Large intestine (tissue), 3 donors: ENCODE results near the gene VAX1. TPM values are rescaled to one million over a fixed set of nuclear protein-coding genes. Genes with fewer than 3 reads are reported as not detected.

ENCODE experiments used
- DNase-seq, 2 donors: peaks; one replicate each; pipeline versions ENCODE4 v3.0.0 to v3.0.0-alpha.2; 2013
- H3K27ac ChIP-seq: one replicate; pipeline ENCODE4 v1.5.1; 2013; ENCODE audit warnings: low read length
- H3K27me3 ChIP-seq: 2 replicates; pipeline ENCODE4 v1.6.1; 2013; ENCODE audit warnings: low read length; ENCODE audit not compliant: control insufficient read depth, insufficient read depth
- H3K36me3 ChIP-seq: 2 replicates; pipeline ENCODE4 v1.6.1; 2013; ENCODE audit warnings: low read length; ENCODE audit not compliant: control insufficient read depth, insufficient read depth
- H3K4me1 ChIP-seq: one replicate; pipeline ENCODE4 v1.6.1; 2013; ENCODE audit warnings: low read length; ENCODE audit not compliant: control insufficient read depth, insufficient read depth
- H3K4me3 ChIP-seq: one replicate; pipeline ENCODE4 v1.5.1; 2013; ENCODE audit warnings: low read length
- H3K9me3 ChIP-seq: one replicate; pipeline ENCODE4 v1.6.1; 2013; ENCODE audit warnings: mild to moderate bottlenecking, low read depth, low read length, moderate library complexity; ENCODE audit not compliant: control insufficient read depth
- WGBS: methylation state at CpG from one replicate; pipeline ENCODE4 v1.1.5; 2013; ENCODE audit warnings: low lambda C conversion rate; ENCODE audit not compliant: insufficient coverage; 5-methylcytosine and 5-hydroxymethylcytosine counted together
- polyA plus RNA-seq: library from polyadenylated mRNA; unstranded; fragments of 120-200 nt; gene quantifications from one replicate; pipeline ENCODE4 v1.2.1, GENCODE V29; 2013

The VAX1 gene
- polyA plus RNA-seq, 1 donor: not detected

DNA sequence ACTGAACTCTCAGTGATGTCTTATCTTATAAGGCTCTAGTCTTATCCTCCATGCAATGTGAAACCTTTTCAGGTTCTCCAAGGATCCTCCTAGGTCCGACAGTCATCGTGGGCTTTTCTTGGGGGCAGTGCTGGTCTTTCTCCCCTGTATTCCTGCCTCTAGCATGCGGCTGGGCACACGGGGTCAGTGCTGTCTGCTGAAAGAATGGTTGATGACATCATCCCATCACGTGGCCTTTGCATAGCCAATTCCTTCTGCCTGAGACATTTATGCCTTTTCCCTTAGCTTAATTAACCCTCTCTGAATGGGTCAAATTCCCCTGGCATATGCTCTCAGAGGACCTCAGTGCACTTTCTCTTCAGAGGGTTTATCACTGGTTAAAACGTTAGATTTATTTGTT, 32.2 kb upstream of the VAX1 start:
- Histone ChIP-seq H3K4me1 (peaks cover 13% of the 10 kb centered on the region), H3K27me3 (peaks cover 75% of the 10 kb centered on the region), H3K36me3 (no peaks in the 10 kb centered on the region), H3K4me3 (no peak overlapping the region), H3K9me3 (peaks cover 12% of the 10 kb centered on the region), H3K27ac (no peak overlapping the region)
- 40% methylated on average over 1 of the region's 6 CpGs for WGBS
- peak in 1 of 2 donors; percentile 4 for DNase-seq

DNA sequence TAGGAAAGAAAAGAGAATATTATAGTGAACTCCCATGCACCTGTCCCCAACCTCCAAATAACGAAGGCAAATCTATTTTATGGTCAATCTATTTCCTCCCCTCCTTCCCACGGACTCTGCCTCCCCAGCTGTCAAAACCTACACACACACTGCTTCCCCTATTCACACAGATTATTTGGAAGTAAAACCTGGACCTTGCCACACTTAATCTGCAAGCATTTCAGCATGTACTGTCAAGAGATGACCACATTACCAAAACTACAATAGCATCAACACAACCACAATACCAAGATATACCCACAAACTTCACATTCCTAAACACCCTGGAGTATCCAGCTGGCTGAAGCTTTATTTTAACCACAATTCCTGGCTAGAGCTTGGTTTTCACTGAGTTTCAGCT, 31.4 kb upstream of the VAX1 start:
- H3K4me3 ChIP-seq: no peak overlapping the region
- no peaks in the 10 kb centered on the region for H3K36me3 ChIP-seq
- no peak overlapping the region for H3K27ac ChIP-seq
- DNase-seq: no peak
- no CpG with 5 or more reads among the region's 2 CpGs for WGBS
- peaks cover 12% of the 10 kb centered on the region for H3K4me1 ChIP-seq
- H3K27me3 ChIP-seq: peaks cover 82% of the 10 kb centered on the region
- peaks cover 12% of the 10 kb centered on the region for H3K9me3 ChIP-seq

DNA sequence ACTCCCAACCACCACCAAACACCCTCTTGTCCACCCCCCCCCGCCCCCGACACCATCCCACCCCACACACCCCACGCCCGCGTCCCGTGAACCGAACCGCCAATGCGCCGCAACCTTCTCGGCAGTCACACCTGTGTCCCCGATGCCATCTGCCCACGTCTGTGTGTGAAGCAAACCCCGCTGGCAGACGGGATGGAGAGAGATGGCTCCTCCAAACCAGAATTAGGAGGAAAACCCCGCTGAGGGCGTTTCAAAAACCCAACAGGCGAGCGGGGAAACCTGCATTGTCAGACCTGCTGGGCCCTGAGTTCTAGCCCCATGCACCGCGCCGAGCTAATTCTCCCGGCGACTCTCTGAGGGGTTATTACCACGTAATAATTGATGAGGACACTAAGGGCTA, 30.7 kb upstream of the VAX1 start:
- Histone ChIP-seq H3K27me3 (peaks cover 87% of the 10 kb centered on the region), H3K27ac (no peak overlapping the region), H3K4me3 (no peak overlapping the region), H3K9me3 (peaks cover 13% of the 10 kb centered on the region), H3K4me1 (peaks cover 12% of the 10 kb centered on the region), H3K36me3 (no peaks in the 10 kb centered on the region)
- no peak for DNase-seq
- WGBS: no CpG with 5 or more reads among the region's 25 CpGs

DNA sequence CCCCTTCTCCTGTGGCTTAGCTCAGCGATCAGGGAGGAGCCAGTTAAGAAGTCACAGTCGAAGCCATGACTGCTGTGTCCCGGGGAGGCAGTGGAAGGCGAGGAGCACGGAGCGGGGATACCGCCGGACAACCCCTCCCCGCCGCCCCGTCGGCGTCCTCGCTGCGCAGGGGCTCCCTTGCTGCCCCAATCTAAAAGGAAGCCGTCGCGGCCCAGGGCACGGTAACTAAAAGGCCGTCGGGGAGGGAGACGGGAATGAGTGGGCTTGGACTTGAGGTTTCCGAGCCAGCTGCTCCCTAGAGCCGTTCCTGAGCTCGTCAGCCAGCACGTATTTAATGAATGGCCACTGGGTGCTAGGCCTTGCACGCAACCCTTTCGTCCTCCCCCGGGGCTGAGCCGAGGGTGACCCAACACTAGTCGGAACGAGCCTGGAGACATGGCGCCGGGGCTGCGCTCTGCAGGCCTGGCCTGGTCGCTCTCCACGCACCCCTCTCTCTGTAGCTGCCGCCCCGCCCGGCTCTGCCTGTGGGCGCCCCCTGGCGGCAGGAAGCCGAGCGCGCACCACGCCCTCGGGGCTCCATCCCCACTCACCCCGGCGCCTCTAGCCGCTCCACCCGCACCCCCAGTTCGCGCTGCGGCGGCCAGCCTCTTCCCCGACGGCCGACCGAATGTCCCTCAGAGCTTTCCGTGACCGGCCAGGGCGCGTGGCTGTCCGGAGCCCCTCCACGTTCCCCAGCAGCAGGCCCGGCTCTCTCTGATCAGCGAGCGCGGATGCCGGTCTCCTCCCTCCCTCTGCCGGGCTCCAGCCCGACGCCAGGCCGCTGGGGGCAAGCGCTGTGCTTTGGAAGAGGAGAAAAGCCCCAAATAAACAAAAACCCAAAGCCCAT, 30.0 kb upstream of the VAX1 start:
- H3K4me3 ChIP-seq: peak overlapping the region; percentile 9
- DNase-seq: peak; percentile 38 to 63
- no CpG with 5 or more reads among the region's 75 CpGs for WGBS

DNA sequence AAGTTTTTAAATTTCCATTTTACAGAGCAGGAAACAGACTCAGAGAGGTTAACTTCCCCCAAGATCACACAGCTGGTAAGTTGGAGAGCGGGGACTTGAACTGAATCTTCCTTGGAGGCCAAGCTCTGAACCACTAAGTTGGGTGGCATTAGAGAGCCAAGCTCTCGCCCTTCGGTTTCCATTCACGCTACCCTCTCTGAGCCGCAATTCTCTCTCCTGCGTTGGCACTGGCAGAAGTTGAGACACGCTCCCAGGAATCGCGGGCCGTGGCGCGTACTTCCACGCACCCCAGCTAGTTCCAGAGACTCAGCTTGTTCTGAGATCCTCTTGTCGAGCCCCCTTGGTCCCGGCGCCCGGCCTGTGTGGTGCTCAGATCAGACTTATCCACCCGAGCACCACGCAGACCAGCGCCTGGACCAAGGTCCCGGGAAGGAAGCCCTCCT, 29.3 kb upstream of the VAX1 start:
- no peaks in the 10 kb centered on the region for H3K36me3 ChIP-seq
- peaks cover 12% of the 10 kb centered on the region for H3K4me1 ChIP-seq
- no peak overlapping the region for H3K4me3 ChIP-seq
- peaks cover 99% of the 10 kb centered on the region for H3K27me3 ChIP-seq
- WGBS: no CpG with 5 or more reads among the region's 21 CpGs
- peaks cover 21% of the 10 kb centered on the region for H3K9me3 ChIP-seq
- no peak for DNase-seq
- H3K27ac ChIP-seq: no peak overlapping the region

More for the DNA sequence above, 30.0 kb upstream of the VAX1 start:
- no peaks in the 10 kb centered on the region for H3K36me3 ChIP-seq
- H3K9me3 ChIP-seq: peaks cover 20% of the 10 kb centered on the region
- H3K4me1 ChIP-seq: peaks cover 12% of the 10 kb centered on the region
- peaks cover 92% of the 10 kb centered on the region for H3K27me3 ChIP-seq
- no peak overlapping the region for H3K27ac ChIP-seq

DNA sequence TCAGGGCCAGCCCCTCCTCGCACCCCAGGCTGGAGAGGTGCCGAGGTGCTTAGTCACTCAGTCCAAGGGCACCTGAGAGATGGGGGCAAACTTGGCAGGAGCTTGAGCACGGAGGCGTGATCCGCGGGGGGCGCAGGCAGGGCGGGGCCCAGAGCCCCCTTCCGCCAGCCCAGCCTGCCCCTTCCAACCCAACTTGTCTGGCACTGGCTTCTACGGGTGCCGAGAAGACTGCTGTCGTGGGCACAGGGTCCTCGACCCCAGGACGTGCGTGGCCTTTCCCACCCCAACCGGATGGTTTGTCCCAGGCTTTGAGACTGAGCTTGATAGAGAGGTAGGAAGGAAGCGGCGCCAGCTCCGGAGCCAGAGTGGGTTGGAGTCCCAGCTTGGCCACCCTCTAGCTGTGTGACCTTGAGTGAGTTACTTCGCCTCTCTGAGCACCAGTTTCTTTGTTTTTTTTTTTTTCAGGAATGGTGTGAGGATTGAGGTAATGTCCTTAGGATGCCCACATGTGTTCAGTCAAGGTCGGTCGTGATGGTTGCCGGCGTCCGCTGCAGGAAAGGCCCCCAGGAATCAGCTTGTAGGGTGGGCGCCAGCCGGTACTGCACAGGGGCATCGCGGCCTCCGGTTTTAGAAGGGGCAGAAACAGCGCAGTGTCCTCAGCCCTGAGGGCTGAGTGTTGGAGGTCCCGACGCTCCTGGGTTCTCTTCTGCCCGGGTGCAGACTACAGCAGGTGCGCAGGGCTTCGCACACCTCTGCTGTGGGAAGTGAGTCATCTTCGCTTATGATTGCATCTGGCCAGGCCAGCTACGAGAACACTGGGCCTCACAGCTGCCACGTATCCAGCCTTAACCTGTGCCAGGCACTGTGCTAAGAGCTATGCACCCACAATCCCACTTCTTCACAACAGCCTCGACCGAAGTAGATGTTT, 28.6 kb upstream of the VAX1 start:
- no peak overlapping the region for H3K27ac ChIP-seq
- no CpG with 5 or more reads among the region's 41 CpGs for WGBS
- peaks cover 99% of the 10 kb centered on the region for H3K27me3 ChIP-seq
- no peaks in the 10 kb centered on the region for H3K36me3 ChIP-seq
- H3K4me1 ChIP-seq: peaks cover 12% of the 10 kb centered on the region
- DNase-seq: peak; percentile 33 to 55
- no peak overlapping the region for H3K4me3 ChIP-seq
- peaks cover 21% of the 10 kb centered on the region for H3K9me3 ChIP-seq

DNA sequence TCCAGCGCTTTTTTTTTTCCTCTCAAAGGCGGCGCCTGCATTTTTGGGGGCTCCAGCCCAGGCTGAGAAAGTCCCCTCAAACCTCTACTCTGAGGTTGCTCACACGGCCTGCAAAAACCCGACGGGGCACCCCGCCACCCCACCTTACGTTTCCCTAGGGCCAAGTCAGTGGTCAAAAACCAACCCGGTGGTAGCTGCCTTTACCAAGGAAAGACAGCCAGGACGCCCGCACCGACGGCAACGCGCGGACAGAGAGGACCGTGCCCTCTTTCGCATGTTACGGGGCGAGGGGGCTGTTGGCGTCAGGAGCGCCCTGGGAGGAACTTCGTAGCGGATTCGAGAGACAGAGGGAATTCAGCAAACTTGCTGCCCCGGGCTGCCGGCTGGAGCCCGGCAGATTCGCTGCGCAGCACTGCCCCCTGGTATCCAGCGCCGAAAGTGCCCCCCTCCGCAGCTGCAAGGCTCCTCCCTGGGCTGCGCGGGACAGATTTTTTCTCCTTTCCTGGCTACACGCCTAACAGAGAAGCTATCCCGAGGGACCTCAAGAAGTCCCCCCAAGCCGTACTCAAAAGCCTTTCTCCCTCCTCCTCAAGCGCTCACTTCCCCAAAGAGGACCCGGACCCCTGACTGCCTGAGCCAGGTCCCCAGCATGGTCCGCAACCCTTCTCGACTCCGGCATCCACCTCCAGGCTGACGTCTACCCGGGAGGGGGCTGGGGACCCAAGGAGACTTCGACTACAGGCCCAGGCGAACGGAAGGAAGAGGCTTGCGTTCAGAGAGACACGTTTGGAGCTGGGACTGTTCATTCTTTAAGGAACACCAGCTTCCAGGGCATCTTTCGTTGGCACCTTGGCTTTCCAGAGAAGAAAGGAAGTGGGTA, 27.7 kb upstream of the VAX1 start:
- no CpG with 5 or more reads among the region's 51 CpGs for WGBS
- DNase-seq: peak in 1 of 2 donors; percentile 43
- H3K4me3 ChIP-seq: no peak overlapping the region

DNA sequence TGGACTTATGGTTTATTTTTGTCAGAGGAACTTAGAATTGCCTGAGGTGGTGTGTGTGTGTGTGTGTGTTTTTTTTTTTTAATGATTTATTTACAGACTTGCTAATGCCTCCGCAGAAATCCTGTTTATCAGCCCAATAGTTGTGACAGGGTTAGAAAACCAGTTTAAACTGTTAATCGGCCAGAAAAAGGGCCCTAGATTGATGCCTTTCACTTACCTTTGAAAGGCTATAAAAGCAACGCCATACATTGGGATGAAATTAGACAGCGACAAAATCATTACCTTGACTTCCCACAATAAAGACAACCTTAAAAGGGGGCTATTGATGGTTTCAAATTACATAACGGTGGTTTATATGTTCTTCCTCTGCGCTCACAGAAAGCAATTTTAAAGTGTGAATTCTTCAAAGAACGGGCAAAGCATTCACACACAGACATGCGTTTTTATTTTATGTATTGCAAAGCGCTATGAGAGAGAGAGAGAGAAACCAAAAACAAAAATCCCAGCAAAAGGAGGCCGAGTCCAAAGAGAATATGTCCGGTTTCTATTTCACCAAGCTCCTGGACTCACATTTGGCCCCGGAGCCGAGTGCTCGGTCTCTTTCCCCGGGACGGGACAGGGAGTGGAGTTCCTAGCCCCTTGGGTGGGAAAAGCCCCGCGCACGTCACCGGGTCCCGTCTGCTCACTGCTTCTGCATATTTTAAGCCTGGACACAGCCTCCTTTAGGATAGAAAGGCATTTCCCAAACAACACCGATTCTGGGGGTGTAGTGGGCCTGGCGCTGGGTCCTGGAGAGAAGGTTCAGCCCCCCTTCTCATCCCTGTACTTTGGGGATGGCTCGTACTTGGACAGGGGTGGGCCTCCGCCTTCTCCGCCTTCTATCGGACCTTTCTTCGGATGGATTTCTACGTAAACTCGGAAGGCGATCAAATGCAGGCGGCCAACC, 26.8 kb upstream of the VAX1 start:
- Histone ChIP-seq H3K36me3 (no peaks in the 10 kb centered on the region), H3K27me3 (peaks cover 99% of the 10 kb centered on the region), H3K4me1 (peaks cover 12% of the 10 kb centered on the region), H3K9me3 (peaks cover 21% of the 10 kb centered on the region), H3K4me3 (no peak overlapping the region), H3K27ac (no peak overlapping the region)
- peak in 1 of 2 donors; percentile 8 for DNase-seq
- WGBS: 0% methylated on average over 3 of the region's 32 CpGs

More for the DNA sequence above, 27.7 kb upstream of the VAX1 start:
- Histone ChIP-seq H3K36me3 (no peaks in the 10 kb centered on the region), H3K4me1 (peaks cover 12% of the 10 kb centered on the region), H3K27ac (no peak overlapping the region), H3K9me3 (peaks cover 21% of the 10 kb centered on the region), H3K27me3 (peaks cover 100% of the 10 kb centered on the region)

DNA sequence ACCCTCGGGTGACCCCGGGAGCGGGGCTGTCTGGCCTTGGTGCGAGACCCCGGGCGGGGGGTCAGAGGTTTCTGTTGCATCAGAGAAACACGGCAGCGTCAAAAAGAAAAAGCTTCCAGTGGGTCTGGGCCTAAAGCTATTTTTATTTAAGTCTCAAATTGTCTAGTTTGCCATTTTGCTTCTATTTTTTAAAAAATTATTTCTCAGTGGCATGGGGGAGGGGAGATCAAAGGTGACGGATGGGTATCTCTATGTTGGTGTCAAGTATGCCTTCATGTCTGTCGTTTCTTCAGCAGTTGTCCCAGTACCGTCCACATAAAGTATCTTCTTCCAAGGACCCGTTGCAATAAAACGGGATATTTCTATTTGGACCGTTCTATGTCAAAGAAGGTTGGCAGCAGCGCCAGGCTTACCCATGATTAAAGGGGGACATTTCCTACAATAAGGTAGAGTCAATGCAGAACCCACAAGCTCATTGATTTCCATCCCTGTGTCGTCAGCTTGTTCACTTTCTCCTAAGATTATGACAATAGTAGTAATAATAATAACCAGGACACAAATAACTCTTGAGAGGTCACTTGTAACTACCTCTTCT, 26.0 kb upstream of the VAX1 start:
- whole genome bisulfite sequencing: no CpG with 5 or more reads among the region's 16 CpGs
- DNase-seq: peak in 1 of 2 donors; percentile 8
- Histone ChIP-seq H3K27ac (no peak overlapping the region), H3K4me3 (no peak overlapping the region), H3K9me3 (peaks cover 21% of the 10 kb centered on the region), H3K27me3 (peaks cover 99% of the 10 kb centered on the region), H3K4me1 (peaks cover 12% of the 10 kb centered on the region), H3K36me3 (no peaks in the 10 kb centered on the region)
